ENCODE results near the gene CAMK2G.
"Not testable (repeated sequence)": the region's sequence is repeated elsewhere in the genome, so short reads cannot be mapped to it uniquely, and the experiment has no call there.

The CAMK2G gene

GRCh38 chr10:73901261-73901660, 26.9 kb upstream of the CAMK2G start:
- no peak for DNase-seq

DNA sequence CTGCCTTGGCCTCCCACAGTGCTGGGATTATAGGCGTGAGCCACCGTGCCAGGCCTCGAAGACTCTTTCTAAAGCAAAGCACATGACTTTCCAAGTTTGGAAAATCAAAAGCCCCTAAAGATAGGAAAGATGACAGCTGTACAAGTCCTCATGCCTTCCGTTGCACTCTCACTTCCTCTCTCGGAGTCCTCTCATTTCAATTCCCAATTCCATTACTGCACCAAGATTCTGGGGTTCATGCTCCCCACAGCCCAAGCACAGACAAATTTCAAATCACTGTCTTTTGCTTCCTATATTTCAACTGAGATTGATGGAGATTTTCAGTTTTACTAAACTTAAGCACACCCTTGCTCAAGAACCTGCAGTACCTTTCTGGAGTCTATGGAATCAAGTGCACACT, 25.7 kb upstream of the CAMK2G start:
- DNase-seq = no peak

- DNase-seq = peak; percentile 91
Observed at GRCh38 chr10:73899423-73899822, 25.1 kb upstream of the CAMK2G start.

DNA sequence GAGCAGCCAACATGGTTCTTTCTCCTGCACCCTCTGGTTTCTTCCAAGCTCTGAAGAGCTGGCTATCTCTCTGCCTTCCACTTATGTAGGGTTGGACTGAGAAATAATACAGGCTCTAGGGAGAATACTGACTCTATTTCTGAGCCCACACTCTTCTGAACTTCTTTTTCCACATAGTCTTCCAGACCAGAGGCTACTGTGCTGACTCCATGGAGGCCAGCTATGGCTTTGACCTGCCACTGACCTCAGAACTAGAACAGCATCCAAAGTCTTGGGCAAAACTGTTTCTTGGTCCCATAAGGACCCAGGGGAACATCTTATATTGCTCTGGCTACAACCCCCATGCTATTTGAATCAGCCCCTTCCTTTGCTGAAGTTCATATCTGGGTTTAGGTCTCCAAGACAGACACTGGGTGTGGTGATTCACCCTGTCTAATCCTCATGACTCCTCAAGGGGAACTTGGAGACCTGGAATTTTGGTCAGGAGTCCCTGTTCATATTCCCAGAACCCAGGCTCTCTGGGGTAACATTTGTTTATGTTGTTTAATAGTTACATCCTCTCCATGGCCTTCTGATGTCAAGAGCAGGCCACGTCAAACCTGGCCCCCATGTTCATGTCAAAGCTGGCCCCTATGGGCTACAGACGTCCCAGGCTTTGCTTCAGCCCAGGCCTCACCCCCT, 24.5 kb upstream of the CAMK2G start:
- no peak for DNase-seq

DNA sequence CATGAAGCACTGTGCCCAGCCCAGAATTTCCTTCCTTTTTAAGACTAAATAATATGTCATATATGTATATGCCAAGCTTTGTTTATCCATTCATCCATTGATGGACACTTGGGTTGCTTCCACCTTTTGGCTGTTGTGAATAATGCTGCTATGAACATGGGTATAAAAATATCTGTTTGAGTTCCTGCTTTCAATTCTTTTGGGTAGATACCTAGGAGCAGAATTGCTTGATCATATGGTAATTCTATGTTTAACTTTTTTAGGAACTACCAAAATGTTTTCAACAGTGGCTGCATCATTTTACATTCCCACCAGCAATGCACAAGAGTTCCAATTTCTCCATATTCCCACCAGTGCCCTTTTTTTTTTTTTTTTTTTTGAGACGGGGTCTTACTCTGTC, 23.3 kb upstream of the CAMK2G start:
- DNase-seq = no peak

DNA sequence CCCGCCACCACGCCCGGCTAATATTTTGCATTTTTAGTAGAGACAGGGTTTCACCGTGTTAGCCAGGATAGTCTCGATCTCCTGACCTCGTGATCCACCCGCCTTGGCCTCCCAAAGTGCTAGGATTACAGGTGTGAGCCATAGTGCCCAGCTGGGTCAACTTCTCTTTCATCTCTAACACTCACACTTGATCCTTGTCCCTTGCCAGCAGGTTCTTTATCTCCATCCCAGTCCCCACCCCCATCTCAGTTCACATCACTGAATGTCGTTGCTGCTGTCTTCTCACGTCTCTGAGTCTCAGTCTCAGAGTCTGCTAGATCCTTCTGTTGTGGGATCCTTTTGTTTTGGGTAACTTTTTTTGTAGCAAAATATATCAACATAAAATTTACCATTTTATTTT, 21.0 kb upstream of the CAMK2G start:
- DNase-seq = not testable (repeated sequence)

DNA sequence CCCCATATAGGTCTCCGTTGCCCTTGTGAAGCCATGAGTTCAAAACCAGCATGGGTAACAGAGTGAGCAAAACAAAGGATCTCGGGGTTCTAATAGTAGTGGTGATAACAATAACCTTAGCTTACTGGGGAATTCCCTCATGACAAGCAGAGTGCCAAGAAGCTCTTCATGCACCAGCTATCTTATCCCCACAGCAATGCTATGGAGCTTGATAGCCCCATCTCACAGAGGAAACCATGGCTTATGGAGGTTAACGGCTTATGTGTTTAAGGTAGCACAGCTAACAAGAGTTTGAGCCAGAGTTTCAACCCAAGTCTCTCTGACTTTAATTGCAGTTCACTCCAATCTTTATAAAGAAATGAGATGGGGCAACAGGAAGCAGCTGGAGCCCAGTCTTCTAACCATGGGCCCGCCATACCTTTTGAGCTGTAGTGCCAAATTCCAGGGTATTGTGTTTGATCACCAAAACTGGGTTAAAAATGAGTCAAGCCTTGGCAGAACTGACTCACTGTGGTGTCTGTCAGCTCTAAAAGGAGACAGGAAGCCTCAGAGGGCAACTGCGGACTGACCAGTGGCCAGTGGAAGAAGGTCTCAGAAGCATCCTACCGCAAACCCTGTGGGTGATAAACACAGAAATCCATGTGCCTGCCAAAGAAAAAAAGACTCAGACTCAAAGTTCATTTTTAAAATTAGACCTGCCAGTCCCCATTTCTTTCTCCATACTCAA, 20.1 kb upstream of the CAMK2G start:
- DNase-seq = no peak

- DNase-seq = no peak
Observed at GRCh38 chr10:73893426-73893825, 19.1 kb upstream of the CAMK2G start.

DNA sequence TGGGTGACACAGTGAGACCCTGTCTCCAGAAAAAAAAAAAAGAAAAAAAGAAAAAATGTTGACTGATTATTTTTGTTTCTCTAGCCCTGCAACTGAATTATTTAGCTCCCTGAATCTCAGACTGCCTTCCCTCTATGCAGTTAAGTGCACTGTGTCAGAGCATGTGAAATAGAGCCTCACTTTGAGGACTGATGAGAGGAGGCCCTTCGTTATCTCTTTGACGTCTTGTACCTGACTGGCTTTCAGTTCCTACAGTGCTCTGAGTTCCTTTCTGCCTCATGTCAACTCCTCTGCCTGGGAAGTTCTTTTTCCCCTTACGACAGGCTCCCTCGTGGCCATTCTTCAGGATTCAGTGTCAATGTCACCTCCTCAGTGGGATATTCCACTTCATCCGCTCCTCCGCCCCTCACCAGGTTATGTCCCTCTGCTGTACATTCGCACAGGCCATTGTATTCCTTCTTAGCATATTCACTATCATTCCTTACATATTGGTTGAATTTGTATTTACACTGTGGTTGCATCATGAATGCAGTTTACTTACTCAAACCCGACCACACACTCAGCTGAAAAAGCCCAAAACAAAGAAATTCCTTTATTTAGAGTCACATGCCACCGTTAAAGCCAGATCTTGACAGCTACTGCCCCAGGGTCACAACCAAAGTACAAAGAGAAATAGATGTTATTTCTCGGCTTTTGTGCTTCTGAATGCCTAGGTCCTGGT, 18.1 kb upstream of the CAMK2G start:
- peak; percentile 71 for DNase-seq

GRCh38 chr10:73891540-73891939, 17.2 kb upstream of the CAMK2G start:
- DNase-seq = no peak

DNA sequence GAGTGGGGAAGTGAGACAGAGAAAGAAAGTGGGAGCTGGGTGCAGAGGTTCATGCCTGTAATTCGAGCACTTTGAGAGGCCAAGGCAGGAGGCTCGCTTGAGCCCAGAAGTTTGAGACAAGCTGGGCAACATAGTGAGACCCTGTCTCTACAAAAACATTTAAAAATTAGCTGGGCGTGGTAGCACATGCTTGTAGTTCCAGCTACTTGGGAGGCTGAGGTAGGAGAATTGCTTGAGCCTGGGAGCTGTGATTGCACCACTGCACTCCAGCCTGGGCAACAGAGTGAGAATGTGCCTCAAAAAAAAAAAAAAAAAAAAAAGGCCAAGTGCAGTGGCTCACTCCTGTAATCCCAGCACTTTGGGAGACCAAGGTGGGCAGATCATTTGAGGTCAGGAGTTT, 16.5 kb upstream of the CAMK2G start:
- DNase-seq = not testable (repeated sequence)

- DNase-seq = no peak
Observed at GRCh38 chr10:73890261-73890660, 15.9 kb upstream of the CAMK2G start.

GRCh38 chr10:73889416-73889815, 15.1 kb upstream of the CAMK2G start:
- DNase-seq = not testable (repeated sequence)

GRCh38 chr10:73889014-73889413, 14.7 kb upstream of the CAMK2G start:
- peak; percentile 83 for DNase-seq

DNA sequence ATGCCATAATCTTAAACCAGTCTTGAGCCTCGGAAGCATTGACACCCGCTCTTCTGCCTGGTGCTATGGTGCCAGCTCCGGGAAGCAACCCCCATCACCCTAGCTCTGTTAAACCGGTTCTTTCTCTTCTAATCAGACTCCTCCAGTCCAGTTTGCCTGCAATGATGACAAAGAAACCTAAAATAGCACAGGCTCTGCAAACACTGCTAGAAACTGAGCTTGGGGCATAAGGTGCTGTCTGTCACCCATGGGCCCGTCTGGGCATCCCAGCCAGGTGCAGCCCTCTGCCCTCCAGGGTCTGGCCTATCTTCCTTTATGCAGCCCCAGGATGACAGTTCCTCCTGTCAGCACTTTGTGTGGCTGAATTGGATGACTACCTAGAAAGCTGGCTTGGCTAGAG, 14.2 kb upstream of the CAMK2G start:
- DNase-seq = no peak

- DNase-seq = peak; percentile 94
Observed at GRCh38 chr10:73887294-73888039, 13.1 kb upstream of the CAMK2G start.

DNA sequence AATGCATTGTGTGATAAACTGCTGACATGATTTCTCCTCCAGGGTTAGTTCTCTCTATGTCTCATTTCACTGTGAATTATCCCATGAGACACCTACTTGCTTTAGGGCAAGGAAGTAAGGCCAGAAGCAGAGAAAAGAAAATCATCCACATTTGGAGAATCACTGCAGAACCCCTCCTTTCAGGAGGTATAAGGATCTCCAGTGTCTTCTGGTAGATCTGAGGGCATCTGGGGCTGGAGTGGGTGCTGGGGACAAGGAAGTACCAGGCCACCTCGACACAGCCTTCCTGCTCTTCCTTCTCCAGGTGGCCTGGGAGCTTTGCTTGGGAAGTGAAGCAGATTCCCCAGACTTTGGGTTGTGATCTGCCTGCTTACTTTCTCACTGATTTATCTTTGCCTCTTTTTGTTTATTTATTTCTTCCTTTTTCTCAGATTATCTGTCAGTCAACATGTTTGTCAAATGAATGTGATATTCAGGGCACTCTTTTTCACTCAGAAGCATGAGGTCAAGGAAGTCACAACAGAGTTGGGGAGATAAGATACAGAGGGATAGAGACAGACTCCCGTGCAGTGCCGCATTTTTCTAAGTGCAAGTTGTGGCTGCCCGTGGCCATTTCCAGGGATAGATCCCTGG, 12.4 kb upstream of the CAMK2G start:
- no peak for DNase-seq

- DNase-seq = peak; percentile 78
Observed at GRCh38 chr10:73886085-73886529, 11.8 kb upstream of the CAMK2G start.

GRCh38 chr10:73884017-73884416, 9.7 kb upstream of the CAMK2G start:
- no peak for DNase-seq

- DNase-seq = no peak
Observed at GRCh38 chr10:73881221-73881919, 7.0 kb upstream of the CAMK2G start.

DNA sequence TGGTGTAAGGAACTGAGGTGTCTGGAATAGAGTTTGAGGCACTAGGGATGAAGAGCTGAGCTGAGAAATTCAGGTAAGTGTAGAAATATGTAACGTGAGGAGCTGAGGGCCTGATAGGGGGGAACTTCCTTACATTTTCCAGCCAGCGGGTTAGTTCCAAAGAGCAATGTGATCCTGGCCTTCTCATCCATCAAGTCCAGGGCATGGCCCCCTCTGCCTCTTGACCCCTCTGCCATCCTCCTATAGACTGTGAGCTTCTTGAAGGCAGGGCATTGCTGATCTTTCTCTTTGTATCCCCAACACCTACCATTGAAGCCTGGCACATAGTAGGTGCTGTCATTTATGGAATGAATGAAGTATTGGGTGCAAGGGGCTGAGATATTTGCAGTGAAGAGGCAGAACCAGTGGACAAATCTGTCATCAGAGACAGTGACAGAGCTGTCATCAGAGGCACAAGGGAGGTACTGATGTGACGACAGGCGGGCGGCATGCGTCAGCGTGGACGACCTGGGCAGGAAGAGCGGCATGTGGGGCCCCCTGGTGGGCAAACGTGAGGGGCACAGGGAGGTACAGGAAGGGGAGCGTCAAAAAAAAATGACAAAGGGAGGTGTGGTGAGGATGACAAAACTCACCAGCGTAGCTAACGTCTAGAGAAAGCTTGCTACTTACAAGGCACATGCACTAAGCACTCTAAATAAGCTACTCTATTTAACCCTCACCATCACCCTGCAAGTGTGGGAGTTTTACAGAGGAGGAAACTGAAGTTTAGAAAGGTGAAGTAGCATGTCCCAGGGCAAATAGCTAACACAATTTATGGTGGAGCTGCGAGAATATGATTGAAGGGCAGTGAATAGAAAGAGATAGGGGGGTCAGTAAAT, 5.2 kb upstream of the CAMK2G start:
- peak; percentile 80 for DNase-seq

Data from fibroblast of skin of right quadriceps (primary cell).